B cell (primary cell): ENCODE measurements around the gene UGT3A1. TPM values are rescaled to one million over a fixed set of nuclear protein-coding genes. Genes with fewer than 3 reads are reported as not detected.

ENCODE experiments used
- ATAC-seq: fragments of 200-7000 bp; cut with Tn5 transposase; one replicate; pipeline ENCODE4 v1.10.0; 2021; ENCODE audit warnings: low read depth, mild to moderate bottlenecking, moderate number of reproducible peaks, moderate library complexity
- CTCF ChIA-PET: fragments of 350-600 bp; sonication (Branson Sonifier 250); formaldehyde crosslinking; loops from one replicate; lab custom pipeline; 2021; ENCODE audit warnings: antibody characterized with exemption, inconsistent platforms; lab: Charles Lee
- POLR2A ChIA-PET: fragments of 350-600 bp; sonication (Branson Sonifier 250); formaldehyde crosslinking; loops from one replicate; lab custom pipeline; 2021; ENCODE audit warnings: antibody characterized with exemption; lab: Charles Lee
- DNase-seq: peaks from one replicate; pipeline ENCODE4 v3.0.0; 2013
- H2AFZ ChIP-seq: 2 replicates; pipeline ENCODE4 v1.6.1; 2012; ENCODE audit warnings: mild to moderate bottlenecking, low read depth, low read length; ENCODE audit not compliant: insufficient read depth, poor library complexity, severe bottlenecking
- H3K27ac ChIP-seq, 2 donors: 1 replicate in 1 of 2; 2 replicates in 1 of 2; pipeline ENCODE4 v1.5.1; 2012 to 2013; ENCODE audit warnings: low read length in 2 of 2, mild to moderate bottlenecking in 2 of 2, moderate library complexity in 1 of 2
- H3K27me3 ChIP-seq, 4 experiments: fragments of 200-600 bp in 1 of 4; sonication (generic) in 1 of 4; replicated peaks in 1 of 4; 1 replicate in 2 of 4; 2 replicates in 2 of 4; pipeline versions ENCODE4 v1.6.1 to v1.7.0; 2013 to 2016; ENCODE audit warnings: low read length in 3 of 4, mild to moderate bottlenecking in 2 of 4, mixed read lengths in 1 of 4, moderate library complexity in 1 of 4; ENCODE audit not compliant: insufficient read depth in 4 of 4, control insufficient read depth in 3 of 4; ENCODE audit errors: control extremely low read depth in 1 of 4
- H3K36me3 ChIP-seq, 2 experiments: replicated peaks in 1 of 2; 1 replicate in 1 of 2; 2 replicates in 1 of 2; pipeline versions ENCODE4 v1.6.1 to v1.7.1; 2013; ENCODE audit warnings: low read length in 1 of 2; ENCODE audit not compliant: insufficient read depth in 2 of 2, control insufficient read depth in 1 of 2; ENCODE audit errors: control extremely low read depth in 1 of 2, extremely low read depth in 1 of 2
- H3K4me1 ChIP-seq, 2 donors: fragments of 200-600 bp in 1 of 2; sonication (generic) in 1 of 2; 1 replicate in 1 of 2; 2 replicates in 1 of 2; pipeline versions ENCODE4 v1.5.1 to v1.6.1; 2013 to 2017; ENCODE audit warnings: low read length in 2 of 2; ENCODE audit not compliant: control insufficient read depth in 2 of 2, insufficient read depth in 2 of 2
- H3K4me2 ChIP-seq: replicated peaks from 2 replicates; pipeline ENCODE3; 2012; ENCODE audit warnings: mild to moderate bottlenecking, low read depth, low read length; ENCODE audit not compliant: poor library complexity, severe bottlenecking
- H3K4me3 ChIP-seq, 5 experiments: fragments of 200-600 bp in 1 of 5; sonication (generic) in 1 of 5; 1 replicate in 3 of 5; 2 replicates in 2 of 5; pipeline versions ENCODE4 v1.5.1 to v1.7.0; 2011 to 2016; ENCODE audit warnings: low read length in 4 of 5, mild to moderate bottlenecking in 4 of 5, low read depth in 2 of 5, control low read depth in 1 of 5, moderate library complexity in 1 of 5; ENCODE audit not compliant: insufficient read depth in 1 of 5; ENCODE audit errors: control extremely low read depth in 1 of 5, extremely low read depth in 1 of 5
- H3K79me2 ChIP-seq: fragments of 200-600 bp; sonication (generic); one replicate; pipeline ENCODE4 v1.6.0; 2016; ENCODE audit warnings: low read length; ENCODE audit not compliant: control insufficient read depth, insufficient read depth
- H3K9ac ChIP-seq: fragments of 200-600 bp; sonication (generic); 2 replicates; pipeline ENCODE4 v1.6.1; 2017; ENCODE audit warnings: mild to moderate bottlenecking, low read length, moderate library complexity
- H3K9me3 ChIP-seq, 3 donors: one replicate each; pipeline versions ENCODE4 v1.6.1 to v1.7.1; 2013; ENCODE audit warnings: low read length in 2 of 3; ENCODE audit not compliant: control insufficient read depth in 2 of 3, insufficient read depth in 1 of 3; ENCODE audit errors: control extremely low read depth in 1 of 3
- H4K20me1 ChIP-seq: 2 replicates; pipeline ENCODE4 v1.6.0; 2012; ENCODE audit warnings: mild to moderate bottlenecking, low read length; ENCODE audit not compliant: insufficient read depth, control insufficient read depth, poor library complexity, severe bottlenecking
- H3K27ac Mint-ChIP-seq: one replicate; pipeline ENCODE4 v1.8.0; 2021; ENCODE audit warnings: mixed read lengths
- H3K27me3 Mint-ChIP-seq: one replicate; pipeline ENCODE4 v1.8.0; 2021; ENCODE audit warnings: mixed read lengths
- H3K4me1 Mint-ChIP-seq: one replicate; pipeline ENCODE4 v1.8.0; 2021; ENCODE audit warnings: mixed read lengths
- H3K4me3 Mint-ChIP-seq: one replicate; pipeline ENCODE4 v1.8.0; 2021; ENCODE audit warnings: mixed read lengths
- H3K9me3 Mint-ChIP-seq: one replicate; pipeline ENCODE4 v1.8.0; 2022; ENCODE audit warnings: mixed read lengths; ENCODE audit not compliant: insufficient read depth
- EZH2 ChIP-seq: IDR thresholded peaks from 2 replicates; pipeline ENCODE4 v1.6.1; 2012; ENCODE audit warnings: borderline replicate concordance, low read depth, mild to moderate bottlenecking, moderate library complexity, low read length; ENCODE audit not compliant: insufficient read depth, poor library complexity, severe bottlenecking
- WGBS: methylation state at CpG from one replicate; pipeline ENCODE4 v1.1.5; 2013; ENCODE audit warnings: missing lambda C conversion rate; ENCODE audit not compliant: insufficient coverage; 5-methylcytosine and 5-hydroxymethylcytosine counted together
- intact Hi-C: fragments of 100-400 bp; cut with micrococcal nuclease; formaldehyde crosslinking; loops from one replicate; pipeline ENCODE4 v1.10.0; 2022
- polyA plus RNA-seq: library from polyadenylated mRNA; depleted of rRNA; stranded (reverse); fragments of >200 nt; gene quantifications from 2 replicates; pipeline ENCODE4 v1.2.3, GENCODE V29; 2012
- total RNA-seq, 2 donors: library from RNA; stranded (reverse); fragments of 120-200 nt in 1 of 2; gene quantifications; 1 replicate in 1 of 2; 2 replicates in 1 of 2; pipeline versions ENCODE4 v1.2.3 to v1.2.4, GENCODE V29; 2013 to 2022
- TF ChIP-seq, protein P1 (sequence below): fragments of 200-600 bp; IDR thresholded peaks from one replicate; pipeline ENCODE4 v1.8.0; 2022; ENCODE audit warnings: antibody characterized with exemption, mild to moderate bottlenecking

The UGT3A1 gene
- total and polyA plus RNA-seq, 2 donors (not counting 1 experiment from before 2014, with no cell fraction given): not detected

DNA sequence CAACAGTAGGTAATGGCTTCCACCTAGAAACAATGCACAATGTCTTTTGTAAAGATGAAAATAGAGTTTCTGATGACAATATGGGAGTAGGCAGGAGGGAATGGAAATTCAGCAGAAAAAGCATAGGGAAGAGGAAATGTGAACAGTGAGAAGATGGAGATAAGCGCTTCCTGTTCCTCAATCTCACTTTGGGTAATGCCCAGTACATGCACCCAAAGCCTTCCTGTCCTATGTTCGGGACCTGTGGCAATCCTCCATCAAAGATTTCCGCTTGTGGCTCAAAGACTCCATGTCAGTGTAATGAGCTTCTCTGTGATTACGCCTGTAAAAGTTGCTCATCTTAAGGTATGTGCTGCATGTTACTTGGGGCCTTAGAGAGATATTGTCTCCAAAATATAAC is 2.7 kb downstream of the UGT3A1 start:
- Histone ChIP-seq H3K9ac (no peak overlapping the region), H3K27me3 (peaks cover 0 to 3% (median 0%) of the 10 kb centered on the region in 4 experiments), H3K79me2 (no peaks in the 10 kb centered on the region), H3K36me3 (no peaks in the 10 kb centered on the region), H3K4me3 (no peak overlapping the region), H3K9me3 (peaks cover 0 to 9% (median 0%) of the 10 kb centered on the region in 3 donors), H4K20me1 (no peaks in the 10 kb centered on the region), H3K4me2 (no peak overlapping the region), H3K27ac (no peak overlapping the region), H2AFZ (no peak overlapping the region), H3K4me1 (no peaks in the 10 kb centered on the region)
- 100% methylated on average over 1 of the region's 4 CpGs for WGBS
- H3K4me1 Mint-ChIP-seq: no peaks in the 10 kb centered on the region
- intact Hi-C loops: no loop called here
- peaks cover 11% of the 10 kb centered on the region for H3K27me3 Mint-ChIP-seq
- ChIA-PET CTCF (no interaction called here), POLR2A (no interaction called here)
- H3K9me3 Mint-ChIP-seq: no peaks in the 10 kb centered on the region
- H3K4me3 Mint-ChIP-seq: no peak overlapping the region
- no peak for TF ChIP-seq EZH2
- TF ChIP-seq, protein P1, sequence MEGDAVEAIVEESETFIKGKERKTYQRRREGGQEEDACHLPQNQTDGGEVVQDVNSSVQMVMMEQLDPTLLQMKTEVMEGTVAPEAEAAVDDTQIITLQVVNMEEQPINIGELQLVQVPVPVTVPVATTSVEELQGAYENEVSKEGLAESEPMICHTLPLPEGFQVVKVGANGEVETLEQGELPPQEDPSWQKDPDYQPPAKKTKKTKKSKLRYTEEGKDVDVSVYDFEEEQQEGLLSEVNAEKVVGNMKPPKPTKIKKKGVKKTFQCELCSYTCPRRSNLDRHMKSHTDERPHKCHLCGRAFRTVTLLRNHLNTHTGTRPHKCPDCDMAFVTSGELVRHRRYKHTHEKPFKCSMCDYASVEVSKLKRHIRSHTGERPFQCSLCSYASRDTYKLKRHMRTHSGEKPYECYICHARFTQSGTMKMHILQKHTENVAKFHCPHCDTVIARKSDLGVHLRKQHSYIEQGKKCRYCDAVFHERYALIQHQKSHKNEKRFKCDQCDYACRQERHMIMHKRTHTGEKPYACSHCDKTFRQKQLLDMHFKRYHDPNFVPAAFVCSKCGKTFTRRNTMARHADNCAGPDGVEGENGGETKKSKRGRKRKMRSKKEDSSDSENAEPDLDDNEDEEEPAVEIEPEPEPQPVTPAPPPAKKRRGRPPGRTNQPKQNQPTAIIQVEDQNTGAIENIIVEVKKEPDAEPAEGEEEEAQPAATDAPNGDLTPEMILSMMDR: no peak
- ATAC-seq (no peak), DNase-seq (no peak)
- H3K27ac Mint-ChIP-seq: no peak overlapping the region

DNA sequence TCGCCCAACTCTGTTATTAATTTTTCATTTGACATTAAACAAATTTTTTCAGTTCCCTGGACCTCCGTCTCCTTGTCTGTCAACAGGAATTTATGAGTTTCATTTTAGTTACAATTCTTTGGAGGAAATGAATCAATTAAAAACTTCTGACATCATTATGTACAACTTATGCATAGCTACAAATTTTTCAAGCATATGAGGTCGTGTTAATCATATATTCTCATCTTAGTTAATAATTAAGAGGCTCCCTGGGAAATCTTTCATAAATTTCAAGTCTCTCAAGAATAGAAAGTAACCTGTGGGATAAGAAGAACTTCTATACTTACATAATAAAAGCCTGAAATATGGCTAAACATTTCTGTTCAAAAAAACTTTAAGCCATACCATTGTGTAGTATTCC is 3.4 kb downstream of the UGT3A1 start:
- ChIA-PET POLR2A (no interaction called here), CTCF (no interaction called here)
- H3K27me3 Mint-ChIP-seq: peaks cover 11% of the 10 kb centered on the region
- ATAC-seq: no peak
- no peak overlapping the region for H3K4me3 Mint-ChIP-seq
- intact Hi-C loops: no loop called here
- H3K27ac Mint-ChIP-seq: no peak overlapping the region
- no peak overlapping the region for H3K9ac ChIP-seq
- DNase-seq: no peak
- no peaks in the 10 kb centered on the region for H3K4me1 ChIP-seq
- no peaks in the 10 kb centered on the region for H3K79me2 ChIP-seq
- H3K9me3 Mint-ChIP-seq: peaks cover 1% of the 10 kb centered on the region
- H3K36me3 ChIP-seq: no peaks in the 10 kb centered on the region
- H2AFZ ChIP-seq: no peak overlapping the region
- no peak for TF ChIP-seq EZH2
- TF ChIP-seq, protein P1: no peak
- H3K9me3 ChIP-seq: peaks cover 0 to 9% (median under 1%) of the 10 kb centered on the region in 3 donors
- no peak overlapping the region for H3K4me2 ChIP-seq
- H3K4me1 Mint-ChIP-seq: no peaks in the 10 kb centered on the region
- H3K27me3 ChIP-seq: peaks cover 0 to 3% (median 0%) of the 10 kb centered on the region in 4 experiments
- no peak overlapping the region for H3K4me3 ChIP-seq
- no peak overlapping the region for H3K27ac ChIP-seq
- no peaks in the 10 kb centered on the region for H4K20me1 ChIP-seq
- no CpG with 5 or more reads among the region's 3 CpGs for WGBS
